GM21360 (cell line): ENCODE measurements around the gene PTPN5.

ENCODE experiments used
- ATAC-seq: cut with Tn5 transposase; IDR thresholded peaks from one replicate; pipeline ENCODE4 v1.9.1; 2021; ENCODE audit warnings: mild to moderate bottlenecking, moderate library complexity; ENCODE audit not compliant: unreplicated experiment

PTPN5 gene

DNA sequence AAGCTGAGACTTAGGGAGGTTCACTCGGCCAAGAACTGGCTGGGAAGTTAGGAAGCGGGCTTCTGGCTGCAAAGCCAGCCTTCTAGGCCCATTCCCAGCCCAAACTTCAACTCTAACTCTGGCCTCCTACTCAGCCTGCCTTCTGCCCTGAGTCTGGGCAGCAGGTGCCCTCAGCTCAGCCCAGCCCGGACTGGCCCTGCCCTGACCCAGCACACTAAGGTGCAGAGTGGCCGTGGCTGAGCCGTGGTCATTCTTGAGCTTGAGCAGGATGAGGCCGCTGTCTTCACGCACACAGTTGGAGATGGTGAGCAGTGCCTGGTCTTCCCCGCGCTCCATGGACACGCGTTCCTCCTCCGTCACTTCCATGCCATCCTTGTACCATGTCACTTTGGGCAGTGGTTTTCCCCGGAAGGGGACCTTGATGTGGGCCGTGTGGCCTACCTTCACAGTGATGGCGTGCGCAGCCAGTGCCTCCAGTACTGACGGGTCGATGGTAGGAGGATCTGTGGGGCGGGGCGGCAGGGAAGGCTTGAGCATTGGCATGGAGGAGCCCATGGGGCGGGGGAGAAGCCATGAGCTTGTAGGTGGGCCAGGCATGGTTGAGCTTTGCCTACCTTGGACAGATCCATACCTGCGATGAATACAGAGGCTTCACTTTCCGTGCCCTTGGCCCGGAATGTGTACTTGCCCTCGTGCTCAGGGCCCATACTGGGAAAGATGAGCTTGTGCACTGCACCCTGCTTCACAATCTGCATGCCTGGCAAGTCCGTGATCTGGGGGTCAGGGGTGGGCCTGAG lies 77.8 kb downstream of the PTPN5 start:
- no peak for ATAC-seq

DNA sequence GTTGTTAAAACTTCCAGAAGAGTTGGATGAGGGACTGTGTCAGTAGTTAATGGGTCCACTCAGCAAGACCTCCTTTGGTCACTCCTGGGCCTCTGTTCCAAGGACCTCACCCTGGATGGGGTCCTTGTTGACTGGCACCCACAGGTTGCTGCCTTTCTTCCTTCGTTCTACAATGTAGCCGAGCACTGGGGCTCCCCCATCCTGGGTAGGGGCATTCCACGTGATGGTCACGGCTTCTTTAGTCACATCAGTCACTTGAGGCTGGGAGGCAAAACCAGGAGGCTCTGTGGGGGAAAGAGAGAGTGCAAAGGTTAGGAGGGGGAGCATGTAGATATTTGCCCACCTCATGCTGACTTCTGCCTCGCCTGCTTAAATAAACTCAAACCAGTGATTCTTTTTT lies 81.1 kb downstream of the PTPN5 start:
- ATAC-seq = no peak

DNA sequence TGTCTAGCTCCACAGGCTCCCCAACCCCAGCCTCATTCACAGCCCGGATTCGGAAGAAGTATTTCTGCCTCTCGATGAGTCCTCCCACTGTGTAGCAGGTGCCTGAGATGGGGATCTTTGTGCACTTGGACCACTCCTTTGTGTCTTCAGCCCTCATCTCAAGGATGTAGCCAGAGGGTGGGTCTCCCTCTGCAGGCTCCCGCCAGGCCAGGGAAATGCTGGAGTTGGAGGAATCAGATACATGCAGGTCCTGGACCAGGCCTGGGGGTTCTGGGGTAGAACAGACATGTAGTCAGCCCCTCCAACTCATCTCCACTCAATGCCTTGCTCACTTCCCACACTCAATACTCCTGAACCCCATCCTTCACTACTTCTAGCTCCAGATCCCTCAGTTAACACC lies 82.2 kb downstream of the PTPN5 start:
- no peak for ATAC-seq

DNA sequence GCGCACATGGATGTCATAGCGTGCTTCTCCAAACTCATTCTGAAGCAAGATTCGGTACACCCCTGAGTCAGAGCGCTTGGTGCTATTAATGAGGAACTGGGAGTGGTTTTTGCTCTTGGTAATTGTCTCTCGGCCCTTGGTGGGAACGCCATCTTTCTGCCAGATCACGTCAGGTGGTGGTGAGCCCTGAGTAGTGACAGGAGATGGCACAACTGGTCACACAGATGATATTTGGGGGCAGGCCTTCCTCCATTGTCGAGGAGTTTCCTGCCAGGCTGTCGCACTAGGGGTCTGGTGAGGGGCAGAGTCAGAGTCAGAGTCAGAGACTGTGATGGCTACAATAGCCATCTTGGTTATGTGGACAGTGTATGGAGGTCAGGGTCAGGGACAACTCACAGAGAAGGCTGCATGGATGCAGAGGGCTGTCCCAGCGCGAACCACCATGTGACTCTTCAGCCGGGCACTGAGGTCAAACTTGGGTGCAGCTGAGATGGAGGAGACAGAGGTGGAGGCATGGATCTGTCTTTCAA lies 83.7 kb downstream of the PTPN5 start:
- no peak for ATAC-seq

DNA sequence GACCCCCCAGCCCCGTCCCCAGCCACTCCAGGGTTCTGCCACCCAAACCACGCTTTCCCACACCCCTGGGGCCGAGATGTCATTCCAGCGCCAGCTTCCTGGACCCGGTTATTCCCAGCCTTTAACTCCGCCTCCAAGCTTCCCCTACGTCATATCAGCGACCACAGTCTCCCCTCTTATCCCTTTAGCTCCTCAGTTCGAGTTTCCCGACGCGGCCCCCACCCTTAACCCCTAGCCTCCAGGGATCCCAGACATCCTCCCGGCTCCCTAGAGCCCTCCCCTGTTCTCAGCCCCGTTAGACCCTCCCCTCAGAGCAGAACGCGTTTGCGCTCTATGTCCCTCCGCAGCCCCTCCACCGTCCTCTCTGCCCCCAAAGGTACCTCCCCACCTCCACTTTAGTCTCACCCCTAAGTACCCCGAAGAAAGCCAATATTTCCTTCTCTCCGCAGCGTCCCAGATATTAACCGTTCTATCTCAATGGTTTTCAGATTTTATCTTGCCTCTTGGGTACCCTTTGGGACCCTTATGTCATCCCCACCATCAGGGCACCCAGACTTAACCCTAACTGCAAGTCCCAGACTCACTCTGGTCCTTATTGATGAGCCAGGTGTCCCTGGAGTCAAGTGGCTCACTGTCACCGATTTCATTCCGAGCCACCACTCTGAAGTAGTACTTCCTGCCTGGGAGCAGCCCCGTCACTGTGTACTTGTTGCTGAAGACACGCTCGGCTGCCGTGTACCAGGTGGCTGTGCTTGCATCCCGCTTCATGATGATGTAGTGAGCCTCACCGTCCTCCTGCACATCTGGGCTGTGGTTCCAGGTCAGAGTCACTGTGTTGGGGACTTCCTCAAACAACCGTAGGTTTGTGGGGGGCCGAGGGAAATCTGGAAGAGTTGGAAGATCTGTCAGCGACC lies 85.0 kb downstream of the PTPN5 start:
- ATAC-seq = peak; percentile 71

DNA sequence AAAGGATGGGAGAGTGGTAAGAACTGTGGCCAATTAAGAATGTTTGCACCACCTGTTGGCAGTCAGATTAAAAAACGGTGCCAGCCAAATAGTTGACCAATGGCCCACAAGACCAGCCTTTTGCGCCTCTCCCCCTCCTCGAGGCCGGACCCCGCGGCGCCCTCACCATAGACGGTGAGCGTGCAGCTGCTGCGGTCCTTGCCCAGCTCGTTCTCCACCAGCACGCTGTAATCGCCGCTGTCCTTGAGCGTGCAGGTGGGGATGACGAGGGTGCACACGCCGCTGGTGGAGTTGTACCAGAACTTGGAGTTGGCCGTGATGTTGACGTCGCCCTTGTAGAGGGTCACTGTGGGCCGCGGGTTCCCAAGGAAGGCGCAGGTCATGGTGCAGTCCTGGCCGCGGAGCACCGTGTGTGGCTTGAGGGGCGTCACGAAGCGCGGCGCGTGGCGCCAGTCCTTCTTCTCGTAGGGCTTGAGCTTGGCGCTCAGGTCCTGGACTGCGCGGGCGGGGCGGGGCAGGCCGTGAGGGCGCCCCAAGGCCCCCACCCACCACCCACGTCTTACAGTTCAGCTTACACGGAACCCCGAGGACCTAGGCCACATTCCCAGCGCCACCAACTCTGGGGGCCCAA lies 85.8 kb downstream of the PTPN5 start:
- no peak for ATAC-seq

DNA sequence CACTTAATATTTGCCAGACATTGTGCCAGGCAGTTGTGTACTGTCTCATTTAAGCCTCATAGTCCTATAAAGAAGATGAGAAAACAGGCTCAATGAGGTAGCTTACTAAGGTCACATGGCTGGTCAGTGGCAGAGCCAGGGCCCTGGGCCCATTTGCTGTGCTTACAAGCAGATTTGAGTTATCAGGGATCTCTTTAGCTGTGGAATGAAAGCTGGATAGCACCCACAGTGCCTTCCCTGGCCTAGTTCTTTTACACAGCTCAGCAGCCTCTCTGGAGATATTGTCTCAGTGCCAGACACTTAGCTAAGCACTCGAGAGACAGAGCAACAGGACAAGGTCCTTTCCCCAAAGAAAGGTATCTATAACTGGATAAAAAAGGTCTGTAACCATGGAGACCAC lies 86.9 kb downstream of the PTPN5 start:
- ATAC-seq = no peak

DNA sequence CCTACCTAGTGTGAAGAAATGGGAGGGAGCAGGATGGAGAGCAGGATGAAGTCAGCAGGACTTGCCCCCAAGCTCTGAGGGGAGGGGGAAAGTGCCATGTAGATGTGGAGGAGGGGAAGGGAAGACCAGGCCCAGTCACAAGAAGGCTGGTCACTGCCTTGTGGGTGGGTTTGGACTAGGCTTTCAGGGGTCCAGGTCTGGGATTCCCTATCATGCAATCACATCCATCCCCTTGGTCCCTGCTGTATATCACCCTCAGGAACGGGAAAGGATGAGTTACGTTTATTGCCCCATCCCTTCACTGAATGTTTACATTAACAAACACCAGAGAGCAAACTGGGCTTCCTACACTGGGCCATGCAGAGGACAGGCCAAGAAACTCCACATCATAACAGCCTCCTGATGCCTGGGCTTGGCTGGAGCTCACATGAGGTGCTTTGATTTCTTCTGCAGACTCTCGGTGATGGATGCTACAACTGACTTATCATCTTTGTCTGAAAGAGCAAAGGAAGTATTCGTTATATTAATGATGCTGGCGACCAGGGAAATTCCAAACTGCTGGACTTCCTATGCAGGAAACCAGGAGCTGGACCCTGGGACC lies 87.5 kb downstream of the PTPN5 start:
- no peak for ATAC-seq

DNA sequence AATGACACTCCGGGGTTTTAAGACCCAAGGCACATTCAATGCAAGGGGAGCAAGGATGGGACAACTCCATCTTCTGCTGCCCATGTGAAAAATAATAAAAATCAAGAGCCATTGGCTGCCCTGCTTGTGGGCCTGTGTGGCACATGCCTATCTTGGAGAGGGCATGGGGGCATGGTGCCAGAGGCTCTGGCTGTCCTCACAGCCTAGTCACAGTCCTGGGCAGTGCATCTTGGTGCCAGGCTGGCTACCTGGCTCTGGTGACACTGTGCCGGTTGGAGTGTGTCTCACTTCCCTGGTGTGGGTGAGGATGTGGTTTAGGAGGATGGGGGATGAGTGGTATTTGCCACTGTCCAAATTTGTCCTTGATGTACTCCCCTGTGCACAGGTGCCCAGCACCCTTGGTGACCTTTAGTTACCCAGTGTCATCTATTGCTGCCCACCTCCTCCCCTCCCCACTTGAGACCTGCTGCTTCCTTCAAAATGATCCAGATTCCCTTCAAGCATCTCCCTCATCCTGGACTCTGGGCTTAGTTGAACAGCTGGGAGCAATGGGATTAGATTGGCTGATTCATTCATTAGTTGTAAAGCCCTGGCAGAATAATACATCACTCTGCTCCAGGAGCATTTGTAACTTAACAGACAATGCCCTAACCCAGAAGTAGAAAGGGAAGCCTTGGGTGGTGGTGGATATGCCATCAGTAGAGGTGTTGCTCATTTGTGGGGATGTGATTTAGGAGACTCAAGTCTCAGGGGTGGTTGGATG lies 88.4 kb downstream of the PTPN5 start:
- ATAC-seq = no peak

DNA sequence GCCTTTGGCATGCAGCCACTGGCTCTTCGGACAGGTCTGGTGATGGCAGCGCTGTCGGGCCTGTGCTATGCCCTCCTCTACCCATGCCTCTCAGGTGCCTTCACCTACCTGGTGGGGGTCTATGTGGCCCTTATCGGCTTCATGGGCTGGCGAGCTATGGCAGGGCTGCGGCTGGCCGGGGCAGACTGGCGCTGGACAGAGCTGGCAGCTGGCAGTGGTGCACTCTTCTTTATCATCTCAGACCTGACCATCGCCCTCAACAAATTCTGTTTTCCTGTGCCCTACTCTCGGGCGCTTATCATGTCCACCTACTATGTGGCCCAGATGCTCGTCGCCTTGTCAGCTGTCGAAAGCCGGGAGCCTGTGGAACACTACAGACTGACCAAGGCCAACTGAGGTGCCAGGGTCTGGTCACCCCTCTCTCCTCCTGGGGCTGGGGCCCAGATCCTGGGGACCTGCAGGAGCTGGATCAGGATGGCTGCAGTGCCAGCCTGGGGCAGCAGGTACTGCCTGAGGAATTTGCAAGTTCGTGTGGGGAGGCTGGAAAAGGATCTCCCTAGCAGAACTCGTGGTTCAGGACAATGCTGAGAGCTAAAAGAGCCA lies 89.9 kb downstream of the PTPN5 start:
- no peak for ATAC-seq

DNA sequence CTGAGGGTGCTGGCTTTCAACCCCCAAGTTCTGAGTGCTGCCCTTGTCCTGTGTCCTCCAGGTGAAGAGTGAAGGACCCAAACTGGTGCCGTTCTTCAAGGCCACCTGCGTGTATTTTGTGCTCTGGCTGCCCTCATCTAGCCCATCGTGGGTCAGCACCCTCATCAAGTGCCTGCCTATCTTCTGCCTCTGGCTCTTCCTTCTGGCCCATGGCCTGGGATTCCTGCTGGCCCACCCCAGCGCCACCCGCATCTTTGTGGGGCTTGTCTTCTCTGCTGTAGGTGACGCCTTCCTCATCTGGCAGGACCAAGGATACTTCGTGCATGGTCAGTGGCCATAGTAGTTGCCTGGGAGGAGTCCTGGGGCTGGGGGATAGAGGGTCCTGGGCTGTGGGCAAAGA lies 90.7 kb downstream of the PTPN5 start:
- ATAC-seq = no peak

DNA sequence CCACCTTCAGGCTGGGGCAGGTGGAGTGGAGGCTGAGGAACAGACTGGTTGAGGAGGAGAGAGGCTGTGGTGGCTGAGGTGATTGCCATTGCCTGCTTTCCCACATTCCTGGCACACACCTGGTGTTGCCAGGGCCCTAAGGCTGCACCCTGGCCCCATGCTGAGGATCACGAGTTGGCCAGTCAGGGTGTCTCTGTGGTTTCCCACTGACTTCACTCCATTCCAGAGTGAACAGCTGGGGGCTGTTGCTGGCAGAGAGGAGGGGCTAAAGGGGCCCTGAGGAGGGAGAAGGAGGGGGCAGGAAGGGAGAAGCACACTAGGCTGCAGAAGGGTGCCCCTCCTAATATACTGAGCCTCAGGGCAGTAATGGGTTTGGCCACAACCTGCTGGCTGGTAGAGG lies 91.2 kb downstream of the PTPN5 start:
- ATAC-seq = no peak

DNA sequence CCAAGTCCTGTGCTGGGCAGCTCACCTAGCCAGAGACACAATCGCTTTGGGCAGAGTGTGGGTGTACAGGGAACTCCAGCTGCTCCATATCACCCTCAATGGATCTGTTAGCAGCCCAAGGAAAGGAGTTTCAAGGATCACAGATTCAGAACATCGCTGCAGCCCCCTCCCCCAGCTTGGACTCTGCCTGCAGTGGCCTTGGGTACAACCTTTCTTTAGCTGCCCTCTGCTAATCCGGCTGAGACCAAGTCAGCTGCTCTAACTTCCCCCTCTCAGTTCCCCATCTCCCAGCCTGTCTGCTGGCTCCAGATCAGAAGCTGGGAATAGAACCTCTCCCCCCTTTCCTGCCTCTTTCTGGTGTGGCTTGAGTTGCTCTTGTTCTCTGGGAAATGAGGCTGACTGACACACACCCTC lies 91.7 kb downstream of the PTPN5 start:
- no peak for ATAC-seq

DNA sequence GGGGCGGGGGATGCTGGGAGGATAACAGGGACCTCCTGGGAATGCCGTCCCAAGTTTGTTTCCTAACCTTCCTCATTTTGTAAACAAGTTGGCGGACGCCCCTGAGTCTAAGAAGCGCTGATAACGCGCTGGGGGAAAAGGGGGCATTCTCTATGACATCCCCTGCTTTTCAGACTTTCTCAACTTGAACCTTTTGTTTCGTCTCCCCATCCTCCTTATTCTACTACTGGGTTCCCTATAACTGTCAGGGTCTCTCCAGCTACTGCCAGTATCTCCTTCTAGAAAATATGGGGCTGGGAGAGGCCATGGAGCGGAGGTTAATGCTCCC lies 92.4 kb downstream of the PTPN5 start:
- no peak for ATAC-seq

DNA sequence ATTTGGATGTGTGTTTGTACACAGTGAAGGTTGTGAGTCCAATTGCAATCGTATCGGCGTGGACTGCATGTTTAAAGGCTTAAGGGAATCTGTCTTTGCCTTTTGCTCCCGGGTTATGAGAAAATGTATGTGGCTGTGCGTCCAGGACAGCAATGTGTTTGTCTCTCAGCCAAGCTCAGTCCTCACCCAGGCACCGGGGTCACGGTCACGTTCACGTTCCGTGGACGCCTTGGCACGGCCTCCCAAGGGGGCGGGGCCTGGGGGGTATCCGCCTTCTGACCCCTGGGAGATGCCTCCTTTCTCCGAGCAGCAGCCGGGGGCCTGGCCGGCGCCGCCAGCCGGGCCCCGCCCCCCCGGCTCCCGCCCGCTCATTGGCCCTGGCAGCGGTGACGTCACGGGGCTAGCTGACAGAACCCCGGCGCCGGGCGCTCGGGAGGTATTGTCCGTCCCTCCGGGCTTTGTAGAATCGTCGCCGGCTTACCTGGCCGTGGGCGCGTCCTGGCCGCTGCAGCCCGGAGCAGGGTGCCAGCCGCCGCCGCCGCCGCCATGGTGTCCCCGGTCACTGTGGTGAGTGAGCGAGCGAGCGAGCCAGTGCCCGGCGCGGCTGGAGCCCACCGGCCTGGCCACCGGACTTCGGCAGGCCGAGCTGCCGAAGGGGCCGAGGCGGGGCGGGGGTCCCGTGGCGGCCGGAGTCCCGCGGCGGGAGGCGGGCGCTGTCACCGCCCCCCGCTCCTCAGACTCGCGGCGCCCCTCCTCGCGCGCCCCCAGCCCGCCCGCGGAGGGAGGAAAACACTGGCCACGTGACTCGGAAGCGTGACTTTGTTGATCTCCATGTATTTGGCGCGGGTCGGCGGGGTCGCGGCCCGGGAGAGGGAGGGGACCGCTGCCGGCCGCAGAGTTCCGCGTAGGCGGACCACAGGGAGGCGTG lies 93.0 kb downstream of the PTPN5 start, which contains the start of gene TMEM86A:
TSS of gene TMEM86A (plus strand) at position 439 of the 928 bp plus-strand sequence. CDS start at position 547, 108 bp downstream.
- peak; percentile 83 for ATAC-seq

DNA sequence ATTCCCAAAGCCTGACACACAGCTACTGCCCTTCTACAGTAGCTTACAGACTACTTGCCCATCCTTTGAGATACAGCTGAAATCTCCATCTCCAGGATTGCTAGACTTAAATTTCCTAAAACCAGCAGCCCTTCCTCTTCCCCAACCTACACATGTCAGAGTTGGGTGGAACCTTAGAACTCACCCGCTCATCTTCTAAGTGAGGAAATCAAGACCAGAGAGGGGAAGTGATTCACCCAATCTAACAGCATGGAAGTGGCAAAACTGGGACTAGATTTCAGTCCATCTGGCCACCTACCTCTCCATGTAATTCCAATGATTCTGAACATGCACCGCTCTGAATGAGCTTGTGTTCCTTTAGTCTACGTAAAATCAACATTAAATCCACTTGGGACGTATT lies 94.0 kb downstream of the PTPN5 start:
- no peak for ATAC-seq

DNA sequence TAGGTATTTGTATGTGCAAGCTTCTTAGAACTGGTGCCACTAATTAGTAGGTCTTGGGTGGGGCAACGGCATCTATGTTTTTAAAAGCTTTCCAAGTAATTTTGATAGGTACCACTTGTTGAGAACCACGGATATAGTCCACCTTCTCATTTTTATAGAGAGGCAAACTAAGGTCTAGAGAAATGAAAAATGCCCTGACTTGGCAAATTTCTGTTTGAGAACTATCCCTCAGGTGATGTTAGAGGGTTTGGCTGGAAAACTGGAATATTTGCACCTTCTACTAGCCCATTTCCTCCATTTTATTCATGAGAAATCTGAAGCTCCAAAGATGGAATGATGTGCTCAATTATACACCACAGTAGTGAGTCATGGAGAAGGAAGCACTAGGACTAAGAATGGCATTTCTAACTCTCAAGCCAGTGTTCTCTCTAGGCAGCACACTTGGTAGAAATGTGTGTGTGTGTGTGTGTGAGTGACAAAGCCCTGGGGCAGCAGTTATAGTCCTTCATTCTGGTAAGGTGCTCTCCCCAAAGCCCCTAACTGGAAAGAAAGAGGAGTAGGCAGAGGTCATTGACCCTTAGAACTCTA lies 94.9 kb downstream of the PTPN5 start:
- ATAC-seq = no peak
